Mucosa of rectum (tissue), 2 donors: ENCODE results near the gene GPR55.

ENCODE experiments used
- H3K27ac ChIP-seq, 2 donors: one replicate each; pipeline ENCODE4 v1.7.0; 2013; ENCODE audit warnings: inconsistent platforms in 2 of 2, low read depth in 2 of 2, low read length in 2 of 2
- H3K27me3 ChIP-seq, 2 donors: one replicate each; pipeline ENCODE4 v1.7.0; 2013; ENCODE audit warnings: low read length in 2 of 2; ENCODE audit not compliant: control insufficient read depth in 2 of 2, insufficient read depth in 2 of 2
- H3K36me3 ChIP-seq, 2 donors: one replicate each; pipeline ENCODE4 v1.7.0; 2013; ENCODE audit warnings: low read length in 2 of 2; ENCODE audit not compliant: control insufficient read depth in 2 of 2, insufficient read depth in 2 of 2
- H3K4me1 ChIP-seq, 2 donors: one replicate each; pipeline ENCODE4 v1.7.0; 2013; ENCODE audit warnings: low read length in 2 of 2, mild to moderate bottlenecking in 1 of 2; ENCODE audit not compliant: control insufficient read depth in 2 of 2, insufficient read depth in 2 of 2
- H3K4me3 ChIP-seq, 2 donors: one replicate each; pipeline ENCODE4 v1.7.0; 2013; ENCODE audit warnings: low read length in 2 of 2
- H3K9ac ChIP-seq, 2 donors: one replicate each; pipeline ENCODE4 v1.7.0; 2013; ENCODE audit warnings: low read length in 2 of 2, low read depth in 1 of 2, mild to moderate bottlenecking in 1 of 2
- H3K9me3 ChIP-seq, 2 donors: one replicate each; pipeline ENCODE4 v1.7.0; 2013; ENCODE audit warnings: low read length in 2 of 2; ENCODE audit not compliant: control insufficient read depth in 2 of 2
- donor health status: healthy.
- donor health status: Normal muscosa, but diverticular disease.

The GPR55 gene

DNA sequence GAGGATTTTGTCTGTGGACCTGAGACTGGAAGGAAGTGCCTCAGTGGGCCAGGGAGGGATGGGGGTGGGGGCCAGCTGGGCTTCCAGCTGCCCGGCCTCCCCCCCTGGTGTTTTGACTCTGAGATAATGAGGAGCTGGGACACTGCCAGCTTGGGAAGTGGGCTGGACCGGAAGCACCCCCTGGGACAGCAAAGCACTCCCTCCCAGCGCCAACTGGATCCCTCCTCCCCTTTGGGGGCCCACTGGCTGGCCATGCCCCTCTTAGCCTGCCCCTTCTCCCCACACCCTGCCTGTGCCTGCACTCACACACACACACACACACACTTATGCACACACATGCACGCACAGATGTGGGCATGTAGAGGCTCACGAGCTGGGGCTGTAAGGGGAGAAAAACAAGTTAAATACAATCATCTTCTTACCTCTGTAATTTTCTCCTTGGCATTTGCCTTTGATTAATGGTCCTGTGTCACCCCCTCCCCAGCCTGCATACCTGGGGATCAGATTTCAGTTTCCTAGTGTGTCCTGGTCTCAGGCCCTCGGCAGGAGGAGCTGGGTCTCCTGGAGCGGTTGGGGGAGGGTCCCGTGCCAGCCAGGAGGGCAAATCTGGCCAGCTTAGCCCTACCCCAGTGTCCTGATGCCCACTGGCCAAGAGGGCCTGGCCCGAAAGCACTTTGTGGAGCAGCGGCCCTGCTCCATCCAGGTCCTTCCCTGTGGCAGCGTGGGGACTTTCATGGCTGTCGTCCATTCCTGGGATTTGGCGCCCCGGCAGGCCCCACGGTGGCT is 56.7 kb downstream of the GPR55 start:
- H3K9ac ChIP-seq: peak overlapping the region in 1 of 2 donors; percentile 80
- H3K4me1 ChIP-seq: peaks cover 76 to 77% of the 10 kb centered on the region in 2 donors

DNA sequence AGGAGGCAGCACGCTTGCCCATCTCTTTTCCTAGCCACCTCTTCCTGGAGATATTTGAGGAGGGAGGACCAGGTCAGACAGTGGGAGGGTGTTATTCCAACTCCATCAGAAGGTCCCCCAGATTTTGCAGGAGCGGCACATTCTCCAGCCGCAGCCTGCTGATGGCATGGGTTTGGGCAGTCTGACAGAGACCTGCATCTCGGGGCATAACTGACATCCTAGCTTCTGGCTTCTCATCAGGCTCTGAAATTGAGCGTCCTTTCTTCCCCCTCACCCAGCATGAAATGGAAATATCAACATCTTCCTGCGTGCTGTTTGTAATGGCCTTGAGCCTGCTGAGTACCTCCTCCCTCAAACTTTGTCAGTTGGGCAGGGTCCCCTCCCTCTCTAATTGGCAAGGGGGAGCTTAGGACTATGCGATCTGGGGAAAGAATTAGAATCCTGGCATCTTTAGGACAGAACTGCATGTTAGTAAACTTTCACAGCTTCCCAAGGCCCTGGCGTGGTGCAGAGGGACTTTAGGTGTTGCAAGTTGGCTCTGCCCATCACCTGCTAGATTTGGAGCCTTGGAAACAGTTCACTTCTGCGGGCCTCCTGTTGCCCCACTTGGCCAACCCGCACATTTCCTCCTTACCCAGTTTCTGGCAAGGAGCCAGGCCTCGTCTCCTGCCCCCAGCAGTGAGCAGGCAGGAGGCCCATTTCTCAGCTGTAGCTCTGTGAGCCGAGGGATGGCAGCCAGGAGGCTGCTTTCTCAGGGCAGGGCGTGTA is 58.1 kb downstream of the GPR55 start:
- Histone ChIP-seq H3K27ac (peak overlapping the region; percentile 96 to 99), H3K36me3 (peaks cover 2 to 10% of the 10 kb centered on the region in 2 donors), H3K9ac (peak overlapping the region; percentile 79 to 99), H3K9me3 (no peaks in the 10 kb centered on the region), H3K4me3 (peak overlapping the region; percentile 86 to 90), H3K4me1 (peaks cover 62 to 63% of the 10 kb centered on the region in 2 donors), H3K27me3 (no peaks in the 10 kb centered on the region)

More for the DNA sequence above, 56.7 kb downstream of the GPR55 start:
- no peaks in the 10 kb centered on the region for H3K9me3 ChIP-seq
- peak overlapping the region; percentile 20 to 37 for H3K4me3 ChIP-seq
- H3K27ac ChIP-seq: peak overlapping the region; percentile 91 to 95
- peaks cover 2 to 14% of the 10 kb centered on the region in 2 donors for H3K36me3 ChIP-seq
- H3K27me3 ChIP-seq: no peaks in the 10 kb centered on the region

DNA sequence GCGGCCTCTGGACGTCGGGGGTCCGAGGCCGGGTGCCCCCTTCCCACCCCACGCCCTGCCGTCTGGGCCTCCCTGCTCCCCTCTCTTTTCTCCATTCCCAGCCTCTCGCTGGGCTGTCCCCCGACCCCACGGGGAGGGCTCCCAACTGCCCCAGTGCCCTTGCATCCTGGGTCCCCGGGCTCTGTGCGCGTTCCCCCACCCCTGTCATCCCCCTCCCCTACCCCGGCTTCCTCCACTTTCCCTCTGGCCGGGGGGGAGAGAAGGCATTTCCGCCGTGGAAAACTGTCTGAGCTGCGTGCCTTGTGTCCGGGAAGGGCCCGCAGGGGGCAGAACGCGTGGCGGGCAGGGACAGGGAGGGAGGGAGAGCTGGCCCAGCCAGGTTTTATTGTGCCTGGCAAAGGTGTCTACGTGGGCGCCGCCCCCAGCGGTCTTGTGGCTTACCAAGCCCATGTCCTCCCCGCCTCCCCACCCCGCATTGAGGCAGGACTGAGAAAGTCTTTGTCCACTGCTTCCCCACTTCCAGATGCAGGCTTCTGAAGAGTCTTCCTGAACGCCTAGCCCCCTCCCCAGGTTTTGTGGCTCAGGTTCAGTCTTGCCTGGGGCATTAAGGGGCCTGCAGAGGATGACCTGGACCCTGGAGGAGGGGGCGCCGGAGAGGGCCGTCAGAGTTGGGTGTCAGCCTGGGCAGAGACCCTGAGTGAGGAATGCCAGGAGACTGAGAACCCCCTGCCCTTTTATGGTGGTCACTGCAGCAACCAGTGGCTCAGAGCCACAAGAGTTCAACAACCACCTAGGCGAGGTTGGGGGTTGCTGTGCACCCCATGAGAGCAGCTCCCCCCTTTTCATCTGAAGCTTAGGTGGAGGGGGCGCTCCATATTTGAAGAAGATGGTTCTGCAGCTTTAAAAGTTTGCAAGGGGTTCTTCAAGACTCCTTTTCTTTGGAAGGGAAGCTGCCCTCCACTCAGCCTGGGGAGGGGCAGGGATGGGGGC is 59.0 kb downstream of the GPR55 start:
- Histone ChIP-seq H3K27ac (peak overlapping the region; percentile 96 to 99), H3K4me1 (peaks cover 53 to 54% of the 10 kb centered on the region in 2 donors), H3K9ac (peak overlapping the region; percentile 79 to 99)

DNA sequence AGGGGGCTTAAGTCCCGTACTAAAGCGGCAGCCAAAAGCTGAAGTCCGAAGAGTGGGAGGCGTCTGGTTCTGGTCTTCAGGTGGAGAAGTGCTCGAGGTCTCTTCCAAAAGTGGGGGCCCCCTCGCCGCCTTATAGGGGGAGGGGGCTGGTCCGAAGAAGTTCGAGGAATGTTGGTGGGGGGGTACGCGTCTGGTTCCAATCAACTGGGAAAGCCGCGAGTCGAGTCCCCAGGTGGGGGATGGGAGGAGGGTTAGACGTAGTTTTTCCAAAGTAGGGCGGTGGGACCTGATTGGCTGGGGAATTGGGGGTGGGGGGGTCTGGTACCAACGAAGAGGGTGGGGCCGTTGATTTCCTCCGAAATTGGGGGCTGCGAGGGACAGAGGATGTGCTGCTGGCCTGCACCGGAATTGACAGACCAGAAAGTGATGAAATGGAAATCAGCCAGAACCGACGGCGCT is 59.7 kb downstream of the GPR55 start:
- Histone ChIP-seq H3K36me3 (peaks cover 2 to 10% of the 10 kb centered on the region in 2 donors), H3K4me3 (peak overlapping the region; percentile 86 to 90), H3K9me3 (no peaks in the 10 kb centered on the region), H3K27me3 (no peaks in the 10 kb centered on the region), H3K4me1 (peaks cover 46% of the 10 kb centered on the region in 2 donors), H3K9ac (peak overlapping the region; percentile 89 to 99), H3K27ac (peak overlapping the region; percentile 96 to 99)

More for the DNA sequence above, 59.0 kb downstream of the GPR55 start:
- Histone ChIP-seq H3K36me3 (peaks cover 2 to 10% of the 10 kb centered on the region in 2 donors), H3K27me3 (no peaks in the 10 kb centered on the region), H3K4me3 (peak overlapping the region; percentile 86 to 90), H3K9me3 (no peaks in the 10 kb centered on the region)

DNA sequence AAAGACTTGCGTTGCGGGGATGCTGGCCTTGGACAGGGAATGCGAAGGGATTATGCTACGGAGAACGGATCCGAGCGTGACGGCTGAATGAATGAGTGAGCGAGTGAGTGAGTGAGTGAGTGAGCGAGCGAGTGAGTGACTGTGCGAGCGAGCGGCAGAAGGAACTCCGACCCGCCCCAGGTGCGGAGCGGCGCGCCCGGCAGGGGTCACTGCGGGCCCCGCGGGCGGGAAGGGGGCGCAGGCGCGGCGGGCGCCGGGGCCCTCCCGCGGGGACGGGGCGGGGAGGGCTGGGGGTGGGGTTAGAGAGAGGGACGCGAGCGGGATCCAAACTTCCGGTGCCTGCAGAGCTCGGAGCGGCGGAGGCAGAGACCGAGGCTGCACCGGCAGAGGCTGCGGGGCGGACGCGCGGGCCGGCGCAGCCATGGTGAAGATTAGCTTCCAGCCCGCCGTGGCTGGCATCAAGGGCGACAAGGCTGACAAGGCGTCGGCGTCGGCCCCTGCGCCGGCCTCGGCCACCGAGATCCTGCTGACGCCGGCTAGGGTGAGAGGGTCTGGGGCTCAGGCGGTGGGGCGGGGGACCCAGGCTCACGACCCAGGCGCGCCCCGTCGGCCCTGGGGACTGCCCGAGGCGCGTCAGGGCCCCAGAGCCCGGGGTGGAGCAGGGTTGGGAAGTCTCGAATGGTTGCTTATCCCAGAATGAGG is 60.3 kb downstream of the GPR55 start, which contains the start of gene ITM2C:
Gene ITM2C, plus strand, starts transcription at position 338 of the 702 bp plus-strand sequence. Its CDS starts 84 bp downstream, at position 422.
- H3K9ac ChIP-seq: peak within 1 kb of the TSS; percentile 89 to 99
- H3K36me3 ChIP-seq: peaks cover 2 to 10% of the 10 kb centered on the region in 2 donors
- peak within 1 kb of the TSS; percentile 86 to 90 for H3K4me3 ChIP-seq
- H3K27me3 ChIP-seq: no peaks in the 10 kb centered on the region
- H3K9me3 ChIP-seq: no peaks in the 10 kb centered on the region
- H3K27ac ChIP-seq: peak within 1 kb of the TSS; percentile 96 to 99
- peaks cover 40 to 41% of the 10 kb centered on the region in 2 donors for H3K4me1 ChIP-seq

DNA sequence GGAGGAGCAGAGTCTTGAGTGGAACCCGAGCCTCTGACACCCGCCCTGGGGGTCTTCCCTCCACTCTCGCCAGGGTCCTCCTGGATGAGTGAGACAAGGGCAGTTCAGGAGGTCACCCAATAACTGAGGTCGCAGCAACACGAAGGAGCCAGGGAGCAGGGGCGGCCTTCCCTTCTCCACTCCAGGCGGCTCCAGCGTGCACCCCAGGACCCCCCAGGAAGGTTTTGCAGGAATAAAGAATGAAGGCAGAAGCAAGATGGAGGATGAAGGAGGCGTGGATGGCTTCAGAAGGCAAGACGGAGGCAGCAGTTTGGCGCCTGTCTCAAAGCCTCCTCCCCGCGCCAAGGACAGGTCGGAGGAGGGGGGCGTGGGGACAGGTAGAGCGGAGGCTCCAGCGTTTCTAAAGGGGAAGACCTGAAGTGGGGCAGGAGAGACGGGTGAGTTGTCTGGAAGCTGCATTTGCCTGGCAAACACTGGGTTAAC is 60.9 kb downstream of the GPR55 start:
- Histone ChIP-seq H3K27me3 (no peaks in the 10 kb centered on the region), H3K9ac (peak overlapping the region; percentile 34 to 99), H3K4me3 (peak overlapping the region; percentile 77 to 86), H3K36me3 (peaks cover 2 to 7% of the 10 kb centered on the region in 2 donors), H3K4me1 (peaks cover 34 to 35% of the 10 kb centered on the region in 2 donors), H3K27ac (peak overlapping the region; percentile 56 to 69), H3K9me3 (no peaks in the 10 kb centered on the region)

DNA sequence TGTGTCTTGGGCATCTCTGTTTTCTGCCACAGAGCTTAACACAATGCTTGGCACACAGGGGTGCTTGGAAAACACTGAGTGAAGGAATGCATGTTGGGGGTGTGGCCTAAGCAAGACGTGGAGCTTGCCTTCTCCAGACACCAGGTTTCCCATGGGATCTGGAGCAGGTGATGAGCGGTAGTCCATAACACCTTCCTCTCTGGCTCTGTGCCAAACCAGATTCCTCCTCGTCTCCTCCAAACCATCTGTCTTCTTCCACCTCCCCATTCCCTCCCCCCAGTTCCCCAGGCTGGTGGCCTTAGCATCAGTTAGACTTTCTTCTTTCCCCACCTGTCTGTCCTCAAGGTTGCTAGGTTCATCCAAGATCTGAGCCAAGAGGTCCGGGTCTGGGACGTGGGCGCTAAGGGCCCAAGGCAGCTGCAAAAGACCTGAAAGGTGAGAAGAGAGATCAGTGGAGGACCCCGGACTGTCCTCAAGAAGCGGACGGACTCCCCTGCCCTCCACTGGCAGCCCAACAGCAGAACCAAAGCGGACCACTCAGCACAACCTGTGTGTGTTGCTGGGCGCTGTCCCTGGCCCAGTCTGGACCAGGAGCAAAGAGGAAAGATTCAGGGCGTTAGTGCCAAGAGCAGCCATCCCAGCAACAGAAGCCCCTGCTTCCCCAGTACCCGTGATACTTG is 61.5 kb downstream of the GPR55 start:
- H3K27me3 ChIP-seq: no peaks in the 10 kb centered on the region
- H3K36me3 ChIP-seq: peaks cover 0 to 1% of the 10 kb centered on the region in 2 donors
- peaks cover 28 to 29% of the 10 kb centered on the region in 2 donors for H3K4me1 ChIP-seq
- H3K4me3 ChIP-seq: no peak overlapping the region
- H3K9me3 ChIP-seq: no peaks in the 10 kb centered on the region
- H3K9ac ChIP-seq: no peak overlapping the region
- no peak overlapping the region for H3K27ac ChIP-seq

DNA sequence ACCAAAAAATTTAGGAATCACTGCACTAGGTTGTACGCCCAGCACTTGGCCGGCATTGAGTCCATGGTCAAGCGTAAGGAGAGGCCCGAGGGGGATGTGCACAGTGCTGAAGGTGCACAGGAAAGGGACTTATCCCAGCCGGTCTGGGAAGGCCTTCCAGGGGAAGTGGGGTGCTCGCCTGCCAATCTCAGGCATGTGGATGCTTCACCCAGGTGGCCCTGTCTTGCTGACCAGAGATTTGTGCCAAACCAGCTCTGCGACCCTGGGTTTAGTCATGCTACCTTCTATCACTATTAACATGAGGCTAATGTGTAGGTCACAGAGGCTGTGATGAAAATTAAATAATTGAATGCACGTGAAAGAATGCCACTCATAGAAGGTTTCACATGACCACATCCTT is 62.0 kb downstream of the GPR55 start:
- peaks cover 23 to 24% of the 10 kb centered on the region in 2 donors for H3K4me1 ChIP-seq
- H3K27me3 ChIP-seq: no peaks in the 10 kb centered on the region
- no peaks in the 10 kb centered on the region for H3K9me3 ChIP-seq
- H3K36me3 ChIP-seq: no peaks in the 10 kb centered on the region
- H3K27ac ChIP-seq: no peak overlapping the region
- H3K4me3 ChIP-seq: no peak overlapping the region
- H3K9ac ChIP-seq: no peak overlapping the region
